ENCODE data around the gene FHIP1A.

Gene FHIP1A

GRCh38 chr4:151407018-151407417 is 2.0 kb upstream of the FHIP1A start:
- TF ChIP-seq, protein P1, sequence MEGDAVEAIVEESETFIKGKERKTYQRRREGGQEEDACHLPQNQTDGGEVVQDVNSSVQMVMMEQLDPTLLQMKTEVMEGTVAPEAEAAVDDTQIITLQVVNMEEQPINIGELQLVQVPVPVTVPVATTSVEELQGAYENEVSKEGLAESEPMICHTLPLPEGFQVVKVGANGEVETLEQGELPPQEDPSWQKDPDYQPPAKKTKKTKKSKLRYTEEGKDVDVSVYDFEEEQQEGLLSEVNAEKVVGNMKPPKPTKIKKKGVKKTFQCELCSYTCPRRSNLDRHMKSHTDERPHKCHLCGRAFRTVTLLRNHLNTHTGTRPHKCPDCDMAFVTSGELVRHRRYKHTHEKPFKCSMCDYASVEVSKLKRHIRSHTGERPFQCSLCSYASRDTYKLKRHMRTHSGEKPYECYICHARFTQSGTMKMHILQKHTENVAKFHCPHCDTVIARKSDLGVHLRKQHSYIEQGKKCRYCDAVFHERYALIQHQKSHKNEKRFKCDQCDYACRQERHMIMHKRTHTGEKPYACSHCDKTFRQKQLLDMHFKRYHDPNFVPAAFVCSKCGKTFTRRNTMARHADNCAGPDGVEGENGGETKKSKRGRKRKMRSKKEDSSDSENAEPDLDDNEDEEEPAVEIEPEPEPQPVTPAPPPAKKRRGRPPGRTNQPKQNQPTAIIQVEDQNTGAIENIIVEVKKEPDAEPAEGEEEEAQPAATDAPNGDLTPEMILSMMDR (IDR thresholded peaks at IDR 0.05; ENCODE audit: low read depth, low read length) = no peak
- no peak overlapping the region for H3K4me3 ChIP-seq (ENCODE audit: low read depth, low read length)
- in situ Hi-C loops (cut with HindIII; ENCODE audit: low sequenced_read_pairs) = no loop called here
- no peak for DNase-seq (ENCODE audit: low read depth, low spot score)

DNA sequence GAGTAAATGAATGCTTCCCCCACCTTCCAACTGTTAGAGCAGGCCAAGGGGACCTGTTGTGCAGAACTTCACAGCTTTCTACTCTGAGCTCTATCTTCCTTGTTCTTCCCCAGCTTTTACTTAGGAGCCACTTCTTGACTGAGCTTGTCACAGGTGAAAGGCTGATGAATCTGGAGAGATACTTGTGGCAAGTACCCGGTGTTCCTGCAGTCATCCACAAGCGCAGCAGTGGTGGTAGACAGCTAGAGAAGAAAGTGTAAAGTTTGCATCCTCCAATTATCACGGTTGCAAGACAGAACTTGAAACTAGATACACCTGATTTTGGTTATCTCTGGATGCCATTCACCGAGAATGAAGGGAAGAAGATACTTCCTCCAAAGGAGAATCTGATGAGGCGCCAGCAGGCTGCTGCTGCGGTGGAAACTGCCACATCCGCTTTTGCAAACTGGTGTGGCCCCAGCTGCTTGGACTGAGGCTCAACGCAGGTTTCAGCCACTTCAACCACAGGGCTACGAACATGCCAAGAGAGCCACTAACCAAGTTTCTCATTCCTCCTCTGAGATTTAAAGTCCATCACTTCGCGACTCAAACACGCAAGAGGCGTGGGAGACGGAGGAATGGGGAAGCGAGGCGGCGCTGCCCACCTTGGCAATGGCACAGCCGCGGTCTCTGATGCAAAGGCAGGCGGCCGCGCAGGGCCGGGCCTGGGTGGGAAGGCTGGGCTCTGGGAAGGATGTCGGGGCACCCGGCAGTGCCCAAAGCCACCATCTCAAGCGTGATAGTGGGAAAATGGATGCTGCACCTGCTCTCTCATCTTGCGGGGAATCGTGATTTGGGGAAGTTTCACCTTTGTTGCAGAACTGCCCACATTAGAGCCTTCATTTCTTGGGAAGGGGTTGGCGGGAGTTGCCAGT is 1.3 kb upstream of the FHIP1A start:
- in situ Hi-C loops (cut with HindIII; ENCODE audit: low sequenced_read_pairs) = no loop called here
- TF ChIP-seq, protein P1 (IDR thresholded peaks at IDR 0.05; ENCODE audit: low read depth, low read length) = no peak
- DNase-seq (ENCODE audit: low read depth, low spot score) = peak; percentile 5
- peak overlapping the region; percentile 56 for H3K4me3 ChIP-seq (ENCODE audit: low read depth, low read length)

DNA sequence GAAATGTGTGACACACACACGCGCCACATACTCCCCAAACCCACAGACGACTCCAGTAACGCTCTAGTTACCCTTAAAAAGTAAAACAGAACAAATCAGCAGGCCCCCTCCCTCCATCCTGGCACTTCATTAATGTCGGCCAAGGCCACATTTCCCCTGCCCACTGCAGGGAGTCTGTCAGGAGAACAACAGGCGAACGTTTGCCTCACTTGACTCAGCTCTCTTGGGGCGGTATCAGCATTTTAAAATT is 671 bp upstream of the FHIP1A start:
- no peak for DNase-seq (ENCODE audit: low read depth, low spot score)
- TF ChIP-seq, protein P1 (IDR thresholded peaks at IDR 0.05; ENCODE audit: low read depth, low read length) = no peak
- peak overlapping the region; percentile 56 for H3K4me3 ChIP-seq (ENCODE audit: low read depth, low read length)
- in situ Hi-C loops (cut with HindIII; ENCODE audit: low sequenced_read_pairs) = no loop called here

DNA sequence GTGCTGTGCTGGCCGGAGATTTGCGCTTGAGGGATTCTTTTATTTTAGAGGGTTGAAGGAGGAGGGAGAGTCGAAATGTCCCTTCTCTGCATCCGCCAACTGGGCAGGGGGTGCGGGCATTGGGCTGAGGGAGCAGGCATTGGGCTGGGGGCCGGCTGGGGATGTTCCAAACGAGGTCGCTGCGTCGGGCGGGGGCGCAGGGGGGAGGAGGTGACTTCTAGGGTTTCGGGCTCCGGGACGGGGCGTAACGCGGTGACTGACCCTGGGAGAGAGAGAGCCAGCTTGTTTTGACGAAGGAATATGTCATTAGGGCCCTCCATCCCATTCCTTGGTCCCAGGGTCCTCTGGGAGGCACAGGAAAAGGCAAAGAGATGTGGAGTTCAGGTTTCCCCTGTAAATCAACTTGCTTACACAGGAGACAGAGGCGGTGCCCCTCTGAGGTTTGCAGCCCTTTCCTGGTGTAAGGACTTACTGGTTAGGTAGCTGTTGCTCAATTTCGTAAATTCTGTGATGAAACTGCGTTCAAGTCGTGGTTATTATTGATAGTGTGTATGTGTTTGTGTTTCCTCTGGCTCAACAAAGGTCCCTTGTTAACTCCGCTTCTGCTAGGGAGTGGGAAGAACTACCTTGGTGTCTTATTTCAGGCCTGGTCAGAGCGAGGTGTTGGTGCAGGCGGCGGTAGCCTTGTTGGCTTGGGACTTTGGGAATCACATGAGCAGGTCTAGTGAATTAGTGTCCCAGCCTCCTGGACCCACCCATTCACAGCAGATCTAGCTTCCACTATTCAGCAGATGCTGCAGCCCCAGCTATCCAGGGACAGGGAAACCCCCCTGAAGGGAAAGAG is 716 bp downstream of the FHIP1A start:
- H3K4me3 ChIP-seq (ENCODE audit: low read depth, low read length) = peak overlapping the region; percentile 56
- in situ Hi-C loops (cut with HindIII; ENCODE audit: low sequenced_read_pairs) = no loop called here
- peak; percentile 8 for DNase-seq (ENCODE audit: low read depth, low spot score)
- TF ChIP-seq, protein P1 (IDR thresholded peaks at IDR 0.05; ENCODE audit: low read depth, low read length) = no peak

DNA sequence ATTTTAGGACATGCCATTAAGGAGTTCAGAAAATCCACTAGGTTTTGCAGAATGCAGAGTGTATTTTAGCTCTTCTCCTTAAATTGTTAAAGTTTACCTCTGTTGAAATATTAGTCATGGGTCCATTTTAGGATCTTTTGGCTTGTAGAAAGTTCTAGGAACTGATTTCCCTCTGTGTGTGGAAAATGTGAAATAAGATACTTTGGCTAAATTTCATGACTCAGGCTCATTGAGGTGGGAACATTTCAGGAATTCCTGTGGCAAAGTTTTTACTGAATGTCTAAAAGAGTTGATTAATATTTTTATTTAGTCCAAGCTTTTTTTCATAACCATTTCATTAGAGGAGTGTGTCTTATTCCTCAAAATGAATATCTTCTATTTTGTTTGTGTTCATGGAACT is 7.0 kb downstream of the FHIP1A start:
- TF ChIP-seq, protein P1 (IDR thresholded peaks at IDR 0.05; ENCODE audit: low read depth, low read length) = no peak
- DNase-seq (ENCODE audit: low read depth, low spot score) = peak; percentile 83
- in situ Hi-C loops (cut with HindIII; ENCODE audit: low sequenced_read_pairs) = no loop called here

DNA sequence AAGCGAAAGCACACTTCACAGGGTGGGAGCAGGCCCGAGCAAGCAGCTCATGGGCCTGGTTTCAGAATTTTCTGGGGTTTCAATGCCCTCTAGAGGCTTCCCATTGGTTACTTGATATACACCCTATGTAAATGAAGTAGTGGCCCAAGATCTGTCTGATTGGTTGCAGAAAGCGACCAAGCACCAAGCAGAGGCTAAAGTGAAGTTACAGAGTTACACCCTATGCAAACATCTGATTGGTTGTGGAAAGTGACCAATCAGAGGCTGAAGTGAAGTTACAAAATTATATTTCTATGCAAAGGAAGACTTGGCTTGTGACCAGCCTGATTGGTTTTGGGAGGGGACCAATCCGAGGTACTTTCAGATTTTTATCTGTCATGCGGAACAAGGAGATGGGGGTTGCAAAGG is 8.2 kb downstream of the FHIP1A start:
- DNase-seq (ENCODE audit: low read depth, low spot score) = peak; percentile 15
- in situ Hi-C loops (cut with HindIII; ENCODE audit: low sequenced_read_pairs) = no loop called here
- no peak overlapping the region for H3K4me3 ChIP-seq (ENCODE audit: low read depth, low read length)
- TF ChIP-seq, protein P1 (IDR thresholded peaks at IDR 0.05; ENCODE audit: low read depth, low read length) = no peak

More for the DNA sequence above, 7.0 kb downstream of the FHIP1A start:
- no peak overlapping the region for H3K4me3 ChIP-seq (ENCODE audit: low read depth, low read length)
